ENCODE measurements around the gene IL19.

- TF ChIP-seq CTCF (IDR thresholded peaks at IDR 0.05; ENCODE audit: insufficient read depth, low read length, poor library complexity, severe bottlenecking) (no peak), EZH2phosphoT487 (conservative IDR thresholded peaks at IDR 0.05; ENCODE audit: low read length) (no peak)
These were observed 109.7 kb downstream of the IL19 start for GRCh38 chr1:206880314-206880713.
